Calu3 (cell line): ENCODE measurements around the gene NME8. TPM values are rescaled to one million over a fixed set of nuclear protein-coding genes. Genes with fewer than 3 reads are reported as not detected.

Experiments
- BruUV-seq: library from RNA; stranded (reverse); fragments of 400-500 nt; replicated peaks from 2 replicates; lab custom pipeline; 2021; lab: Mats Ljungman, UMichigan
- CTCF ChIA-PET: fragments of 300-600 bp; sonication (Branson Sonifier 250); formaldehyde crosslinking; loops from one replicate; lab custom pipeline; 2022; ENCODE audit warnings: antibody characterized with exemption; lab: Charles Lee
- DNase-seq: peaks from one replicate; pipeline ENCODE4 v3.0.0; 2022
- H3K27ac Mint-ChIP-seq: one replicate; pipeline ENCODE4 v1.8.0; 2022; ENCODE audit warnings: mixed read lengths; ENCODE audit not compliant: unreplicated experiment
- H3K27me3 Mint-ChIP-seq: one replicate; pipeline ENCODE4 v1.8.0; 2022; ENCODE audit warnings: mixed read lengths; ENCODE audit not compliant: unreplicated experiment
- H3K36me3 Mint-ChIP-seq: one replicate; pipeline ENCODE4 v1.8.0; 2022; ENCODE audit warnings: mild to moderate bottlenecking, moderate library complexity, mixed read lengths; ENCODE audit not compliant: insufficient read depth, unreplicated experiment
- H3K4me1 Mint-ChIP-seq: one replicate; pipeline ENCODE4 v1.8.0; 2022; ENCODE audit warnings: mild to moderate bottlenecking, low read depth, mixed read lengths; ENCODE audit not compliant: unreplicated experiment
- H3K4me3 Mint-ChIP-seq: one replicate; pipeline ENCODE4 v1.8.0; 2022; ENCODE audit warnings: mild to moderate bottlenecking, low read depth, moderate library complexity, mixed read lengths; ENCODE audit not compliant: unreplicated experiment
- H3K9me3 Mint-ChIP-seq: one replicate; pipeline ENCODE4 v1.8.0; 2022; ENCODE audit warnings: low read depth, mixed read lengths; ENCODE audit not compliant: unreplicated experiment
- CTCF ChIP-seq: fragments of 200-600 bp; IDR thresholded peaks from one replicate; pipeline ENCODE4 v1.8.0; 2022; ENCODE audit warnings: antibody characterized with exemption; ENCODE audit not compliant: unreplicated experiment
- intact Hi-C: fragments of 100-400 bp; cut with micrococcal nuclease; formaldehyde crosslinking; loops from one replicate; pipeline ENCODE4 v1.10.0; 2022; ENCODE audit not compliant: unreplicated experiment
- total RNA-seq: library from RNA; stranded (reverse); gene quantifications from 2 replicates; pipeline ENCODE4 v1.2.3, GENCODE V29; 2022

NME8 gene
- total RNA-seq, 1 experiment from 2014 or later, result not detected

- peaks cover 24% of the 10 kb centered on the region for H3K27me3 Mint-ChIP-seq
- no peak overlapping the region for H3K27ac Mint-ChIP-seq
- H3K4me3 Mint-ChIP-seq, result no peak overlapping the region
- intact Hi-C loops, result no loop called here
- no peak for TF ChIP-seq CTCF
- no peaks in the 10 kb centered on the region for H3K4me1 Mint-ChIP-seq
- H3K36me3 Mint-ChIP-seq, result no peaks in the 10 kb centered on the region
- CTCF ChIA-PET, result no interaction called here
- no TSS peak for BruUV-seq
- no peaks in the 10 kb centered on the region for H3K9me3 Mint-ChIP-seq
- no peak for DNase-seq
Observed at GRCh38 chr7:37816922-37817590, 31.3 kb upstream of the NME8 start.

GRCh38 chr7:37817591-37817960, 30.8 kb upstream of the NME8 start:
- no peak overlapping the region for H3K27ac Mint-ChIP-seq
- H3K4me1 Mint-ChIP-seq, result no peaks in the 10 kb centered on the region
- no TSS peak for BruUV-seq
- no peaks in the 10 kb centered on the region for H3K36me3 Mint-ChIP-seq
- H3K9me3 Mint-ChIP-seq, result peaks cover 4% of the 10 kb centered on the region
- no peak for DNase-seq
- CTCF ChIA-PET, result no interaction called here
- H3K27me3 Mint-ChIP-seq, result peaks cover 24% of the 10 kb centered on the region
- H3K4me3 Mint-ChIP-seq, result no peak overlapping the region
- intact Hi-C loops, result no loop called here
- no peak for TF ChIP-seq CTCF

GRCh38 chr7:37817996-37818720, 30.2 kb upstream of the NME8 start:
- no peak for TF ChIP-seq CTCF
- Mint-ChIP-seq H3K4me3 (no peak overlapping the region), H3K27ac (no peak overlapping the region), H3K4me1 (no peaks in the 10 kb centered on the region), H3K27me3 (peaks cover 24% of the 10 kb centered on the region), H3K9me3 (peaks cover 4% of the 10 kb centered on the region), H3K36me3 (no peaks in the 10 kb centered on the region)
- no peak for DNase-seq
- CTCF ChIA-PET, result no interaction called here
- intact Hi-C loops, result no loop called here
- BruUV-seq, result no TSS peak

- TF ChIP-seq CTCF, result no peak
- CTCF ChIA-PET, result interaction anchor here (1.0 kb wide), 1 partner anchor 10 kb away, joined by 3 read pairs; no protein-coding TSS in a partner anchor
Observed at GRCh38 chr7:37820708-37821468, 27.5 kb upstream of the NME8 start.

More at GRCh38 chr7:37820708-37821468, 27.5 kb upstream of the NME8 start:
- no peak overlapping the region for H3K4me3 Mint-ChIP-seq
- peaks cover 38% of the 10 kb centered on the region for H3K27me3 Mint-ChIP-seq
- peaks cover 6% of the 10 kb centered on the region for H3K9me3 Mint-ChIP-seq
- H3K36me3 Mint-ChIP-seq, result no peaks in the 10 kb centered on the region
- no peak for DNase-seq
- no TSS peak for BruUV-seq
- intact Hi-C loops, result no loop called here
- H3K27ac Mint-ChIP-seq, result no peak overlapping the region
- no peaks in the 10 kb centered on the region for H3K4me1 Mint-ChIP-seq
